WI38 (cell line): Measurements from ENCODE around the gene ITPKB.

Experiments used
- H3K4me3 ChIP-seq: 2 replicates; pipeline ENCODE4 v1.5.1; 2011; ENCODE audit warnings: low read depth, mild to moderate bottlenecking, control low read depth, low read length
- CTCF ChIP-seq: IDR thresholded peaks from 2 replicates; pipeline ENCODE4 v1.5.1; 2012; ENCODE audit warnings: low read depth, mild to moderate bottlenecking, control low read depth, low read length

Gene ITPKB

GRCh38 chr1:226739696-226740065 is 599 bp upstream of the ITPKB start:
- no peak for TF ChIP-seq CTCF
- H3K4me3 ChIP-seq = no peak overlapping the region

- no peak for TF ChIP-seq CTCF
- H3K4me3 ChIP-seq = peak overlapping the region; percentile 62
Observed at GRCh38 chr1:226738421-226738994, 574 bp downstream of the ITPKB start.

- TF ChIP-seq CTCF = no peak
Observed at GRCh38 chr1:226737819-226738420, 1.2 kb downstream of the ITPKB start.

GRCh38 chr1:226736908-226737818 is 1.9 kb downstream of the ITPKB start:
- H3K4me3 ChIP-seq = peak overlapping the region; percentile 62
- no peak for TF ChIP-seq CTCF

More at GRCh38 chr1:226737819-226738420, 1.2 kb downstream of the ITPKB start:
- peak overlapping the region; percentile 62 for H3K4me3 ChIP-seq

- H3K4me3 ChIP-seq = no peak overlapping the region
- no peak for TF ChIP-seq CTCF
Observed at GRCh38 chr1:226736001-226736907, 2.8 kb downstream of the ITPKB start.

- H3K4me3 ChIP-seq = no peak overlapping the region
- TF ChIP-seq CTCF = no peak
Observed at GRCh38 chr1:226735576-226735975, 3.5 kb downstream of the ITPKB start.
